CD8-positive, alpha-beta memory T cell (primary cell): ENCODE results near the gene MRPS33. TPM values are rescaled to one million over a fixed set of nuclear protein-coding genes. Genes with fewer than 3 reads are reported as not detected.
A peak's percentile ranks its signal among the peaks of the same experiment; 100 is the strongest.

ENCODE experiments used
- CTCF ChIA-PET: fragments of 350-600 bp; sonication (Branson Sonifier 250); formaldehyde crosslinking; loops from one replicate; lab custom pipeline; 2021; ENCODE audit warnings: antibody characterized with exemption; lab: Charles Lee
- POLR2A ChIA-PET: fragments of 350-600 bp; sonication (Branson Sonifier 250); formaldehyde crosslinking; loops from one replicate; lab custom pipeline; 2021; ENCODE audit warnings: antibody characterized with exemption; lab: Charles Lee
- DNase-seq, 5 donors: peaks; one replicate each; pipeline versions ENCODE4 v3.0.0 to v3.0.0-alpha.2; 2020 to 2022; ENCODE audit warnings: mixed read lengths in 1 of 5
- H3K27ac ChIP-seq: one replicate; pipeline ENCODE4 v1.7.0; 2013; ENCODE audit warnings: low read depth, mild to moderate bottlenecking, low read length, moderate library complexity
- H3K27me3 ChIP-seq: 2 replicates; pipeline ENCODE4 v1.7.0; 2013; ENCODE audit warnings: low read length, mild to moderate bottlenecking; ENCODE audit not compliant: insufficient read depth, poor library complexity, severe bottlenecking
- H3K36me3 ChIP-seq: 2 replicates; pipeline ENCODE4 v1.7.0; 2013; ENCODE audit warnings: mild to moderate bottlenecking, low read length, moderate library complexity; ENCODE audit not compliant: insufficient read depth
- H3K4me1 ChIP-seq: 2 replicates; pipeline ENCODE4 v1.7.0; 2013; ENCODE audit warnings: mild to moderate bottlenecking, low read length, moderate library complexity; ENCODE audit not compliant: insufficient read depth
- H3K4me3 ChIP-seq: 2 replicates; pipeline ENCODE4 v1.7.0; 2013; ENCODE audit warnings: mild to moderate bottlenecking, low read length
- H3K9me3 ChIP-seq: 2 replicates; pipeline ENCODE4 v1.7.0; 2013; ENCODE audit warnings: mild to moderate bottlenecking, low read length
- H3K27ac Mint-ChIP-seq, 8 donors: one replicate each; pipeline ENCODE4 v1.8.0; 2020 to 2021; ENCODE audit warnings: mixed read lengths in 8 of 8, mild to moderate bottlenecking in 6 of 8, inconsistent platforms in 3 of 8, moderate library complexity in 3 of 8
- H3K27me3 Mint-ChIP-seq, 2 donors: one replicate each; pipeline ENCODE4 v1.8.0; 2020 to 2021; ENCODE audit warnings: mixed read lengths in 2 of 2, mild to moderate bottlenecking in 1 of 2, moderate library complexity in 1 of 2
- H3K36me3 Mint-ChIP-seq, 3 donors: one replicate each; pipeline ENCODE4 v1.8.0; 2020 to 2021; ENCODE audit warnings: mixed read lengths in 3 of 3, inconsistent platforms in 1 of 3, mild to moderate bottlenecking in 1 of 3
- H3K4me1 Mint-ChIP-seq, 3 donors: one replicate each; pipeline ENCODE4 v1.8.0; 2020 to 2021; ENCODE audit warnings: mixed read lengths in 3 of 3, inconsistent platforms in 1 of 3, mild to moderate bottlenecking in 1 of 3
- H3K4me3 Mint-ChIP-seq, 7 donors: one replicate each; pipeline ENCODE4 v1.8.0; 2020 to 2021; ENCODE audit warnings: mixed read lengths in 7 of 7, mild to moderate bottlenecking in 6 of 7, moderate library complexity in 4 of 7, inconsistent platforms in 2 of 7
- H3K9me3 Mint-ChIP-seq, 5 donors: one replicate each; pipeline ENCODE4 v1.8.0; 2020 to 2022; ENCODE audit warnings: mixed read lengths in 5 of 5, mild to moderate bottlenecking in 3 of 5, moderate library complexity in 2 of 5, inconsistent platforms in 1 of 5
- polyA plus RNA-seq: library from polyadenylated mRNA; unstranded; fragments of 300-500 nt; fragmentation: Illumina TruSeq; gene quantifications from one replicate; pipeline ENCODE4 v1.2.3, GENCODE V29; 2021
- total RNA-seq, 2 experiments: library from RNA; stranded (reverse); gene quantifications; one replicate each; pipeline ENCODE4 v1.2.3, GENCODE V29; 2021

MRPS33 gene
- total RNA-seq (100 to 1,000 TPM; 113 to 114 TPM), polyA plus RNA-seq (82.0 TPM)

DNA sequence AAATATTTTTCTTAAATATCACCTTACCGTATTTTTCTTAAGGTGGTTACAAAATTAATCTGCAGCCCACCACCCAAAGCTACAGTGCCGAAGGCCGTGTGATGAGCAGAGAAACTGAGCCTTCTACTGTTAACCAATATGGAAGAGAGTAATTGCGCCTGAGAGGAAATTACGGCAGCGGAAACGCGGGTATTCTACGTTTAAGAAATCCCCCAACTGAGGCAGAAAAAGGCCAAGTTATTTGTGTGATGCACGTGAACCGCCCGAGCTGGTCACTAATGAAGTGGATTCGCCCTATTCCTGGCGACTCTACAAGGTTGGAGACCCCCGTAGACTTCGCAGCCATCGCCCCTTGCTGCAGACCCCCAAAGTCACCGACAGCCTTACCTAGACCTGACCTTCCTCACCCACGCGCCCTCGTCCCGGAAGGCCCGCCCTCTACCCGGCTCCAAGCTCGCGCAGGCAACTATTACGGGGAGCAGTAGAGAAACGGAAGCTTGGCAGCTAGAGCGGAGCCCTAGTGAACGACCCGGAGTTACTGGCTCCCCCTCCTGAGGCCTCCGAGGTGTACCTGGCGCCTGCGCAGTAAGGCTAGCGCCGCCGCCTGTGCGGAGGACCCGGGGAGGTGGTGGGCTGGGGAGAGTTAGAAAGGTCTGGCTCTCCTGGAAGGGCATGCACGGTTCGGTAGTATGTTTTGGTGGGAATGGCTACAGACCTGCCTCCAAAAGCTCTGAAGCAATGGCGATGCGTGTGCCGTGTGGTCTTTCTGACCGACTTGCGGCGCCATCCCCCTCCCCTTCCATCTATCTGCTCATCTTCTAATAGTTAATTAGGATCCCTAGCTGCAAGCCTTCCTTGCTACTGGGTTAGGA, at the start of gene MRPS33:
Gene MRPS33 (minus strand): TSS at position 429 of the 872 bp plus-strand sequence. CDS start 4,319 bp downstream, outside the sequence.
- peak within 1 kb of the TSS; percentile 99 to 100 (median 100) for H3K27ac Mint-ChIP-seq
- H3K36me3 ChIP-seq = no peaks in the 10 kb centered on the region
- peak; percentile 88 to 97 (median 94) for DNase-seq
- POLR2A ChIA-PET = interaction anchor here (0.6 to 2.9 kb wide), 7 partner anchors 90 to 723 kb away, joined by 3 to 13 read pairs (median 4); partner anchors contain the start of genes AGK, BRAF, MKRN1 and NDUFB2
- H3K4me3 ChIP-seq = peak within 1 kb of the TSS; percentile 78
- H3K9me3 Mint-ChIP-seq = peaks cover 0 to 5% (median 0%) of the 10 kb centered on the region in 5 donors
- CTCF ChIA-PET = interaction anchor here (0.9 to 6.5 kb wide), 11 partner anchors 9 to 723 kb away, joined by 3 to 86 read pairs (median 4); partner anchors contain the start of genes BRAF and SSBP1
- no peaks in the 10 kb centered on the region for H3K27me3 ChIP-seq
- peak within 1 kb of the TSS; percentile 95 to 100 (median 99) for H3K4me3 Mint-ChIP-seq
- peaks cover 26 to 41% (median 41%) of the 10 kb centered on the region in 3 donors for H3K4me1 Mint-ChIP-seq
- no peaks in the 10 kb centered on the region for H3K9me3 ChIP-seq
- H3K4me1 ChIP-seq = peaks cover 28% of the 10 kb centered on the region
- peak within 1 kb of the TSS; percentile 97 for H3K27ac ChIP-seq
- H3K27me3 Mint-ChIP-seq = peaks cover 10 to 13% of the 10 kb centered on the region in 2 donors
- peaks cover 4 to 17% (median 6%) of the 10 kb centered on the region in 3 donors for H3K36me3 Mint-ChIP-seq

DNA sequence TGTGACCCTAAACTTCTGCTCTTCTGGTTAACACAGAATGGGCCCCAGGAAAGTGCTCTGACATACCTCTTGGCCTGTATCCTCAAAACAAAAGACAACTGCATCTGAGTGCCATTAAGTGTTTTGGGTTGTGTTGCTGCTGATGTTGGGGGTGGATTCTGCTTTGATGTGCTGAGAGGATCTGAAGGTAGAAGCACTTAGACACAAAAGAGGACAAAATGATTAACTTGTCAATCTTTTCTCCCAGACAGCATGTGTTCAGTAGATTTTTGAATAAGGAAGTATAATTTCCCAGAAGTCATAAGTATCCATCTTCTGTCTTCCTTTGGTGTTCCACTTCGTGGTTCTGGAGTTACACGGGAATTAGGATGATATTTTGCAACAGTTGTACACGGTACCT, 43.0 kb upstream of the MRPS33 start:
- CTCF ChIA-PET = no interaction called here
- Mint-ChIP-seq H3K27me3 (peaks cover 7 to 10% of the 10 kb centered on the region in 2 donors), H3K4me1 (peaks cover 14 to 18% (median 17%) of the 10 kb centered on the region in 3 donors), H3K4me3 (no peak overlapping the region), H3K27ac (peak overlapping the region in 1 of 8 donors; percentile 73), H3K36me3 (peaks cover 0 to 5% (median 1%) of the 10 kb centered on the region in 3 donors), H3K9me3 (peaks cover 0 to 8% (median 2%) of the 10 kb centered on the region in 5 donors)
- no peak overlapping the region for H3K4me3 ChIP-seq
- no peak overlapping the region for H3K27ac ChIP-seq
- DNase-seq = no peak
- H3K9me3 ChIP-seq = no peaks in the 10 kb centered on the region
- H3K4me1 ChIP-seq = peaks cover 15% of the 10 kb centered on the region
- H3K27me3 ChIP-seq = no peaks in the 10 kb centered on the region
- POLR2A ChIA-PET = no interaction called here
- no peaks in the 10 kb centered on the region for H3K36me3 ChIP-seq

DNA sequence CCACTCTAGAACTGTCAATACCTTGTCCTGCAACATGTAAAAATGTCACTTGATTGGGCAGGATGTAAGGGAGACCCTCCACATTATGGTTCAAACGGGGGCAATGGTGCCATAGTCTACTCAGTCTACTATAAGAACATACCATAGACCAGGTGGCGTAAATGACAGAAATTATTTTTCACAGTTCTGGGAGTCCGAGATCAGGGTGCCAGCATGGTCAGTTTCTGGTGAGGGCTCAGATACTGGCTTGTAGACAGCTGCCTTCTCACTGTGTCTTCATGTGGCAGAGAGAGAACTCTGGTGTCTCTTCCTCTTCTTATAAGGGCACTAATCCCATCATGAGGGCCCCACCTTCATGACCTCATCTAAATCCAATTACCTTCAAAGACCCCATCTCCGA, 40.4 kb upstream of the MRPS33 start:
- Mint-ChIP-seq H3K4me3 (no peak overlapping the region), H3K36me3 (peaks cover 0 to 5% (median 1%) of the 10 kb centered on the region in 3 donors), H3K27me3 (peaks cover 7 to 10% of the 10 kb centered on the region in 2 donors), H3K27ac (peak overlapping the region in 2 of 8 donors; percentile 23 to 33), H3K9me3 (peaks cover 0 to 7% (median 2%) of the 10 kb centered on the region in 5 donors), H3K4me1 (peaks cover 17 to 26% (median 26%) of the 10 kb centered on the region in 3 donors)
- no peak overlapping the region for H3K4me3 ChIP-seq
- no peaks in the 10 kb centered on the region for H3K9me3 ChIP-seq
- CTCF ChIA-PET = no interaction called here
- no peak overlapping the region for H3K27ac ChIP-seq
- no peaks in the 10 kb centered on the region for H3K27me3 ChIP-seq
- H3K4me1 ChIP-seq = peaks cover 18% of the 10 kb centered on the region
- H3K36me3 ChIP-seq = no peaks in the 10 kb centered on the region
- DNase-seq = no peak
- POLR2A ChIA-PET = no interaction called here

DNA sequence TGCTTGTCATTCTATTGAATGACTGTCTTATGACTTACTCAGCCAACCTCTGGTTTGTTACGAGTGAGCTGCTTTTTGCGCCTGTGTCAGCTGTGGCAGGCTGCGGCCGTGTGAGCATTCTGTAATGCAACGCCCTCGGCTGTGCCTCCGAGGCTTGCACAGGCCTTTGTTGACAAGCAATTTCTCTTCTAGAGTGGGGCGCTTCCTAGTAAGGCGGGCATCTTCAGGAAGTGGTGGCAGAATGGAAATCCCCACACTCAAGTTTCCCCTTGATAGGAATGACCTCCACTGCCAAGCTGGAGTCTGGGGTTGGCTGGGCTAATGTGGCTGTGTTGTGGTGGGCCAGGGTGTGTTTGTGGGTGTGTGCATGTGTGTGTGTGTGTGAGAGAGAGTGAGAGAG, 38.9 kb upstream of the MRPS33 start:
- Histone ChIP-seq H3K27ac (no peak overlapping the region), H3K4me3 (no peak overlapping the region), H3K4me1 (peaks cover 18% of the 10 kb centered on the region), H3K27me3 (no peaks in the 10 kb centered on the region), H3K36me3 (no peaks in the 10 kb centered on the region), H3K9me3 (no peaks in the 10 kb centered on the region)
- Mint-ChIP-seq H3K4me1 (peaks cover 17 to 26% (median 26%) of the 10 kb centered on the region in 3 donors), H3K27ac (peak overlapping the region; percentile 66 to 96 (median 84)), H3K27me3 (peaks cover 5 to 10% of the 10 kb centered on the region in 2 donors), H3K36me3 (peaks cover 0 to 5% (median 1%) of the 10 kb centered on the region in 3 donors), H3K9me3 (peaks cover 0 to 7% (median 2%) of the 10 kb centered on the region in 5 donors), H3K4me3 (peak overlapping the region; percentile 6 to 68 (median 28))
- peak; percentile 36 to 77 (median 48) for DNase-seq
- ChIA-PET POLR2A (no interaction called here), CTCF (interaction anchor here (0.5 to 1.3 kb wide), 2 partner anchors 39 to 366 kb away, joined by 5 to 6 read pairs; partner anchors contain the start of gene MRPS33)

DNA sequence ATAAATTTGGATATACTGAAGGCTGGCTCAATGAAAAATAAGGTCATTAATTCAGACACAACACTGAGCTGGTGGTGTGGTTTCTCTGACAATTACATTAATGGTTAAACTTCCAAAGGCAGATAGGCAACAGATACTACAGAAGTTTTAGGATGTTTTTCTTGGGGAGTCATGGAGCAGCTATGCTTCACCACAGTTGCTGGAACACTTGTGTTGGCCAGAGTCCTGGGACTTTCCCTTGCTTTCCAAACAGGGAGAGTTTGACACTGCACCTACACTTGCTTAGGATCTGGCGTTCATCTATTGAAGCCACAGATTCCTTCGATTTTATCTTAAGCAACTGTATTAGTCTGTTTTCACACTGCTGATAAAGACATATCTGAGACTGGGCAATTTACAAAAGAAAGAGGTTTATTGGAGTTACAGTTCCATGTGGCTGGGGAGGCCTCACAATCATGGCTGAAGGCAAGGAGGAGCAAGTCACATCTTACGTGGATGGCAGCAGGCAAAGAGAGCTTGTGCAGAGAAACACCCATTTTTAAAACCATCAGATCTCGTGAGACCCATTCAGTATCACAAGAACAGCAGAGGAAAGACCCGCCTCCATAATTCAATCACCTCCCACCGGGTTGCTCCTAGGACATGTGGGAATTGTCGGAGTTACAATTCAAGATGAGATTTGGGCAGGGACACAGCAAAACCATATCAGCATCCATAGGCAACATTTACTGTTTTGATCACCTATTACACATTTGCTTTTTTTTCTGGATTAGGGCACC, 31.3 kb upstream of the MRPS33 start:
- peak overlapping the region in 1 of 8 donors; percentile 19 for H3K27ac Mint-ChIP-seq
- no peak overlapping the region for H3K4me3 Mint-ChIP-seq
- peaks cover 11 to 39% of the 10 kb centered on the region in 2 donors for H3K27me3 Mint-ChIP-seq

DNA sequence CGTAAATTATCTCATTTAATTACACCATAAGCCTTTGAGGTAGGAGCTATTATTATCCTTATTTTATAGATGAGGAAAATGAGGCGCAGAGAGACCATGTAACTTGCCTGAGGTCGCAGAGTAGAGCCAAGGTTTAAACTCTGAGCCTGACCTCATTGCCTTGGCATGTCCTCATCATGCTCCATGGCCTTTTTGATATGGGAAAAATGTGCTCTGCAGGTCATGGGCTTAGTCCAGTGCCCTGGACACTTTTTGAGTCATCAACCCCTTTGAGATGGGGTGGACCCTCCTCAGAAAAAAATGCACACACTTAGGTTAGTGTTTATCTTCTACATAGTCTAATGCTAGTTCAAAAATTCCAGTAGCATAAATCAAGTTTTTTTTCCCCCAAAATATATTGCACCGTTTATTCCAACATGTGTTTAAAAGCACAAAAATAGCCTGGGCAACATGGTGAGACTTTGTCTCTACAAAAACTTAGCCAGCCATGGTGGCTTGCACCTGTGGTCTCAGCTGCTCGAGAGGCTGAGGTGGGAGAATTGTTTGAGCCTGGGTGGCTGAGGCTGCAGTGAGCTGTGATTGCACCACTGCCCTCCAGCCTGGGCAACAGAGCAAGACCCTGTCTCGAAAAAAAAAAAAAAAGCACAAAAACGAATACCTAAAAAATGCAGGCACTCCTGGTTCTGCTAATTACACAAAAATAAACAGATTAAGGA, 30.5 kb upstream of the MRPS33 start:
- H3K4me3 ChIP-seq = no peak overlapping the region
- no peaks in the 10 kb centered on the region for H3K27me3 ChIP-seq
- H3K27me3 Mint-ChIP-seq = peaks cover 11 to 42% of the 10 kb centered on the region in 2 donors
- CTCF ChIA-PET = no interaction called here
- peak overlapping the region in 1 of 8 donors; percentile 19 for H3K27ac Mint-ChIP-seq
- H3K4me1 Mint-ChIP-seq = no peaks in the 10 kb centered on the region
- DNase-seq = no peak
- H3K27ac ChIP-seq = no peak overlapping the region
- peaks cover 0 to 5% (median 0%) of the 10 kb centered on the region in 3 donors for H3K36me3 Mint-ChIP-seq
- H3K9me3 Mint-ChIP-seq = peaks cover 0 to 7% (median 0%) of the 10 kb centered on the region in 5 donors
- no peaks in the 10 kb centered on the region for H3K36me3 ChIP-seq
- no peak overlapping the region for H3K4me3 Mint-ChIP-seq
- no peaks in the 10 kb centered on the region for H3K9me3 ChIP-seq
- H3K4me1 ChIP-seq = no peaks in the 10 kb centered on the region
- POLR2A ChIA-PET = no interaction called here

More for the DNA sequence above, 31.3 kb upstream of the MRPS33 start:
- Mint-ChIP-seq H3K36me3 (peaks cover 0 to 1% (median 0%) of the 10 kb centered on the region in 3 donors), H3K9me3 (peaks cover 0 to 7% (median 0%) of the 10 kb centered on the region in 5 donors), H3K4me1 (no peaks in the 10 kb centered on the region)
- Histone ChIP-seq H3K27ac (no peak overlapping the region), H3K4me3 (no peak overlapping the region), H3K36me3 (no peaks in the 10 kb centered on the region), H3K27me3 (no peaks in the 10 kb centered on the region), H3K9me3 (no peaks in the 10 kb centered on the region), H3K4me1 (no peaks in the 10 kb centered on the region)
- ChIA-PET POLR2A (no interaction called here), CTCF (no interaction called here)
- DNase-seq = no peak

DNA sequence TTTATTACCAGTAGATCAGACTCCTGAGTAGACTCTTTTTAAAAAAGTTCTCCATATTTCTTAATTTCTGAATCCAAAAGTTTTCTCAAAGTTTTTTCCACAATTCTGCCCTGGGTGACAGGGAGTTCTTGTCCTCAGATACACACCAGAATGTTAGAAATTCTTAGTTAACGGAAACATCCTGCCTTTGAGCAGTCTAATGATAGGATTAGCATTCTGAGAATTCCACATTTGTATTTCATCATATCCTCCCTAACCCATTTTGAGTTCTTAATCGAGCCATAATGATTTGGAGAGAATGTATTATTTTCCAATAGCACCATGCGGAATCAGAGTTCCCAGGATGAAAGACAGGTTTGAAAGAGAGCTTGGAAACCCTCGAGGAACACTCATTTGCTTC, 28.9 kb upstream of the MRPS33 start:
- no peaks in the 10 kb centered on the region for H3K4me1 ChIP-seq
- H3K9me3 Mint-ChIP-seq = peaks cover 0 to 7% (median 0%) of the 10 kb centered on the region in 5 donors
- no peak overlapping the region for H3K4me3 Mint-ChIP-seq
- no peaks in the 10 kb centered on the region for H3K27me3 ChIP-seq
- DNase-seq = no peak
- H3K4me1 Mint-ChIP-seq = no peaks in the 10 kb centered on the region
- no peaks in the 10 kb centered on the region for H3K36me3 ChIP-seq
- CTCF ChIA-PET = no interaction called here
- H3K4me3 ChIP-seq = no peak overlapping the region
- H3K36me3 Mint-ChIP-seq = peaks cover 0 to 9% (median 0%) of the 10 kb centered on the region in 3 donors
- H3K27me3 Mint-ChIP-seq = peaks cover 13 to 50% of the 10 kb centered on the region in 2 donors
- H3K27ac Mint-ChIP-seq = no peak overlapping the region
- no peaks in the 10 kb centered on the region for H3K9me3 ChIP-seq
- POLR2A ChIA-PET = no interaction called here
- no peak overlapping the region for H3K27ac ChIP-seq
